ENCODE measurements around the gene PTPRD.

Gene PTPRD

DNA sequence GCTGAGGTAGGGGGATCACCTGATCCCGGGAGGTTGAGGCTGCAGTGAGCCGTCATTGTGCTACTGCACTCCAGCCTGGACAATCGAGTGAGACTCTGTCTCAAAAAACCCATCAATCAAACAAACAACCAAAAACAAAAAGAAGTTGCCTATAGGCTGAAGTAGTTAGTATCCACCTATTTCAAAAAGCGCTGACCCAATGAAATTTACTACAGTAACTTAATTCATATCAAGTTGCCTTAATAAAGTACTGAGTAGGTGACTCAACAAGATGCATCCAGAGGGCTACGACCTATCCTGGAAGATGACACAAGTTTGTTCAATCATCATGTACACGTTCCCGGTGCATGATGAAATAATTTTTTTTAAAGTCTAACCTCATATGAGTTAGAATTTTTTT lies 2164.6 kb downstream of the PTPRD start:
- Histone ChIP-seq H3K9me3 (ENCODE audit: low read depth, low read length) (no peaks in the 10 kb centered on the region), H3K27ac (no peak overlapping the region), H3K36me3 (ENCODE audit: insufficient read depth, low read length) (no peaks in the 10 kb centered on the region), H3K4me3 (no peak overlapping the region), H3K9ac (ENCODE audit: insufficient read length) (no peak overlapping the region)
- no peak for DNase-seq (ENCODE audit: low read depth, low spot score)
- TF ChIP-seq FOXP2 (optimal IDR thresholded peaks at IDR 0.05; ENCODE audit: control extremely low read depth, extremely low read length, insufficient read depth) (no peak), EZH2 (IDR thresholded peaks at IDR 0.05) (no peak), POLR2AphosphoS5 (IDR thresholded peaks at IDR 0.05; ENCODE audit: borderline replicate concordance, low read depth, low read length) (no peak)

DNA sequence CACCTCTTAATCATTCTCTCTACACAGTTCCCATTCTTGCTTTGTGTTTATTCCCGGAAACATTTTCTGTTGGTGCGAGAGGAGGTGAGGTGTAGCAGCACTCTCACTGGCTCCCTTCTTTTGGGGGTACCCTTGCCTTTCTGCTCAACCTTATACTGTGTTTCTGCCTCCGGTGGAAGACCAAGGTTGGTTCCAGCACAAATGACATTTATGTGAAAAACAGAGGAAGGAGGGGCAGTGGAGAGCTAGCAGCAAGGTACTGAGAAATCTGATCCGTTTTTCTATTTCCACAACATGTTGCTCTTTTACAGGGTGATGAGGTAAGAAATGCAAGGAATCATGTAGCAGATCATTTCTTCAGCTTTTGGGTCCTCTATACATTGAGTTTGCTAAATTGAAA lies 2165.2 kb downstream of the PTPRD start:
- TF ChIP-seq POLR2AphosphoS5 (IDR thresholded peaks at IDR 0.05; ENCODE audit: borderline replicate concordance, low read depth, low read length) (no peak), EZH2 (IDR thresholded peaks at IDR 0.05) (no peak)
- DNase-seq (ENCODE audit: low read depth, low spot score) = no peak
- Histone ChIP-seq H3K9ac (ENCODE audit: insufficient read length) (no peak overlapping the region), H3K9me3 (ENCODE audit: low read depth, low read length) (no peaks in the 10 kb centered on the region), H3K36me3 (ENCODE audit: insufficient read depth, low read length) (no peaks in the 10 kb centered on the region), H3K27ac (no peak overlapping the region), H3K4me3 (no peak overlapping the region)

DNA sequence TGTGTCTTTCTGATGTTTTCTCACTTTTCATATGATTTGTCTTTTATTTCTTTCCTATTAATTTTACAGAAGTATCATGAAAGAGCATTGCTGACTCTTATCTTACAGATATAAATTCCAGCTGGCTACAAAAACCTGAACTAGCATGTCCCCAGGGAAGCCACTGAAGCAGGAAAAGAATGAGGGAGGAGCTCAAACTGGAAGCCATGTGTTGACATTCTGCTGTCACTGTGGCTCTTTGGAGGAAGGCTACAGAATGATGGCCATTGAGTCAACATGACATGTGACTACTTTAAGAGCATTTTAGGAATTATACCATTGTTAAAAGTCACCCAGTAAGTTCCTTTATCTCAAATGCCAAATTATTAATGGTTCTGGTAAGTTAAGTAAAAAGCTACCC lies 2174.9 kb downstream of the PTPRD start:
- no peak overlapping the region for H3K9ac ChIP-seq (ENCODE audit: insufficient read length)
- no peak overlapping the region for H3K4me3 ChIP-seq
- TF ChIP-seq FOXP2 (optimal IDR thresholded peaks at IDR 0.05; ENCODE audit: control extremely low read depth, extremely low read length, insufficient read depth) (no peak), POLR2AphosphoS5 (IDR thresholded peaks at IDR 0.05; ENCODE audit: borderline replicate concordance, low read depth, low read length) (no peak), EZH2 (IDR thresholded peaks at IDR 0.05) (no peak)
- H3K9me3 ChIP-seq (ENCODE audit: low read depth, low read length) = no peaks in the 10 kb centered on the region
- no peaks in the 10 kb centered on the region for H3K36me3 ChIP-seq (ENCODE audit: insufficient read depth, low read length)
- no peak overlapping the region for H3K27ac ChIP-seq
- no peak for DNase-seq (ENCODE audit: low read depth, low spot score)

DNA sequence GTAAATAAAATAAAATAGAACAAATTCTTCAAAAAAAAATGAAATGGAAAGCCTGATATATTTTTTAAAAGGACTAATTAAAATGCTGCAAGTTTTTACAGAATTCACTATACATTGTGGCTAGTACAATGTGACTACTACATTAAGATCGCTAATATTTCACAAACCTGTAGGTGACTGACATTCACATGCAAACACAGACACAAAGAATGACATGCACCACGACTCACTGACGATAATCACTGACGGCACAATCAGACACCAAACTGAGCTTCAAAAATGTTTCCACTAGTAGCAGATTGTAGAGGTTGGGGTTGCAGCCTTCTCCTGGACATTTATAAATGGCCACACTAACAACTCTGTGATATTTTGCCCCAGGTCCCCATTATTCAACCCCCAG lies 2175.5 kb downstream of the PTPRD start:
- H3K36me3 ChIP-seq (ENCODE audit: insufficient read depth, low read length) = no peaks in the 10 kb centered on the region
- no peaks in the 10 kb centered on the region for H3K9me3 ChIP-seq (ENCODE audit: low read depth, low read length)
- TF ChIP-seq EZH2 (IDR thresholded peaks at IDR 0.05) (no peak), POLR2AphosphoS5 (IDR thresholded peaks at IDR 0.05; ENCODE audit: borderline replicate concordance, low read depth, low read length) (no peak), FOXP2 (optimal IDR thresholded peaks at IDR 0.05; ENCODE audit: control extremely low read depth, extremely low read length, insufficient read depth) (no peak)
- no peak overlapping the region for H3K27ac ChIP-seq
- no peak overlapping the region for H3K9ac ChIP-seq (ENCODE audit: insufficient read length)
- no peak overlapping the region for H3K4me3 ChIP-seq
- no peak for DNase-seq (ENCODE audit: low read depth, low spot score)

GRCh38 chr9:8436786-8437185 lies 2176.0 kb downstream of the PTPRD start:
- no peak for DNase-seq (ENCODE audit: low read depth, low spot score)
- no peak overlapping the region for H3K27ac ChIP-seq
- H3K36me3 ChIP-seq (ENCODE audit: insufficient read depth, low read length) = no peaks in the 10 kb centered on the region
- H3K9me3 ChIP-seq (ENCODE audit: low read depth, low read length) = no peaks in the 10 kb centered on the region
- no peak overlapping the region for H3K4me3 ChIP-seq
- H3K9ac ChIP-seq (ENCODE audit: insufficient read length) = no peak overlapping the region
- no peak for TF ChIP-seq POLR2AphosphoS5 (IDR thresholded peaks at IDR 0.05; ENCODE audit: borderline replicate concordance, low read depth, low read length)
- TF ChIP-seq EZH2 (IDR thresholded peaks at IDR 0.05) = no peak
- no peak for TF ChIP-seq FOXP2 (optimal IDR thresholded peaks at IDR 0.05; ENCODE audit: control extremely low read depth, extremely low read length, insufficient read depth)

DNA sequence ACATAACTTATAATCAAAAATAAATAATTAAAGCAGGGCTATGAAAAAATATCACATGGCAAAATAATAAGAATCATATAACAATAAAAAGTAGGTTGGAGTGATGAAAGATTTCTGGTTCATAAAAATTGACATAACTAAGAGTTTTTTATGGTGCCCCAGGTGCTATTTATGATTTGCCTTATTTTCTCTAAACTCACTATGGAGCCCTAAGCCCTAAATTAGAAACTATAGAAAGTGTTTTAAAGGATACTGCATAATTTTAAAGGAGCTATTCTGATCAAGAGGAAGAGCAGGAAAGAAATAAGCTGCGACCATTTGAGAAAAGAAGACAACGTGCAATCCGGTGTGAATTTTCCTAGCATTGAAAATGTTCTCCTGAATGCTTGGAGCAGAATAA lies 2178.2 kb downstream of the PTPRD start:
- Histone ChIP-seq H3K9me3 (ENCODE audit: low read depth, low read length) (no peaks in the 10 kb centered on the region), H3K36me3 (ENCODE audit: insufficient read depth, low read length) (no peaks in the 10 kb centered on the region), H3K9ac (ENCODE audit: insufficient read length) (no peak overlapping the region), H3K27ac (no peak overlapping the region), H3K4me3 (no peak overlapping the region)
- TF ChIP-seq POLR2AphosphoS5 (IDR thresholded peaks at IDR 0.05; ENCODE audit: borderline replicate concordance, low read depth, low read length) (no peak), EZH2 (IDR thresholded peaks at IDR 0.05) (no peak), FOXP2 (optimal IDR thresholded peaks at IDR 0.05; ENCODE audit: control extremely low read depth, extremely low read length, insufficient read depth) (no peak)
- no peak for DNase-seq (ENCODE audit: low read depth, low spot score)

GRCh38 chr9:8432224-8432623 lies 2180.6 kb downstream of the PTPRD start:
- no peak overlapping the region for H3K9ac ChIP-seq (ENCODE audit: insufficient read length)
- no peak for TF ChIP-seq POLR2AphosphoS5 (IDR thresholded peaks at IDR 0.05; ENCODE audit: borderline replicate concordance, low read depth, low read length)
- TF ChIP-seq EZH2 (IDR thresholded peaks at IDR 0.05) = no peak
- TF ChIP-seq FOXP2 (optimal IDR thresholded peaks at IDR 0.05; ENCODE audit: control extremely low read depth, extremely low read length, insufficient read depth) = no peak
- no peak for DNase-seq (ENCODE audit: low read depth, low spot score)

GRCh38 chr9:8431505-8431904 lies 2181.3 kb downstream of the PTPRD start:
- Histone ChIP-seq H3K36me3 (ENCODE audit: insufficient read depth, low read length) (no peaks in the 10 kb centered on the region), H3K27ac (no peak overlapping the region), H3K4me3 (no peak overlapping the region), H3K9me3 (ENCODE audit: low read depth, low read length) (no peaks in the 10 kb centered on the region), H3K9ac (ENCODE audit: insufficient read length) (no peak overlapping the region)
- TF ChIP-seq EZH2 (IDR thresholded peaks at IDR 0.05) (no peak), FOXP2 (optimal IDR thresholded peaks at IDR 0.05; ENCODE audit: control extremely low read depth, extremely low read length, insufficient read depth) (no peak), POLR2AphosphoS5 (IDR thresholded peaks at IDR 0.05; ENCODE audit: borderline replicate concordance, low read depth, low read length) (no peak)
- no peak for DNase-seq (ENCODE audit: low read depth, low spot score)

More at GRCh38 chr9:8432224-8432623, 2180.6 kb downstream of the PTPRD start:
- Histone ChIP-seq H3K27ac (no peak overlapping the region), H3K9me3 (ENCODE audit: low read depth, low read length) (no peaks in the 10 kb centered on the region), H3K36me3 (ENCODE audit: insufficient read depth, low read length) (no peaks in the 10 kb centered on the region), H3K4me3 (no peak overlapping the region)

GRCh38 chr9:8430945-8431344 lies 2181.9 kb downstream of the PTPRD start:
- H3K36me3 ChIP-seq (ENCODE audit: insufficient read depth, low read length) = no peaks in the 10 kb centered on the region
- TF ChIP-seq POLR2AphosphoS5 (IDR thresholded peaks at IDR 0.05; ENCODE audit: borderline replicate concordance, low read depth, low read length) = no peak
- TF ChIP-seq FOXP2 (optimal IDR thresholded peaks at IDR 0.05; ENCODE audit: control extremely low read depth, extremely low read length, insufficient read depth) = no peak
- no peak for TF ChIP-seq EZH2 (IDR thresholded peaks at IDR 0.05)
- no peak for DNase-seq (ENCODE audit: low read depth, low spot score)
- H3K4me3 ChIP-seq = no peak overlapping the region
- H3K27ac ChIP-seq = no peak overlapping the region
- no peak overlapping the region for H3K9ac ChIP-seq (ENCODE audit: insufficient read length)
- no peaks in the 10 kb centered on the region for H3K9me3 ChIP-seq (ENCODE audit: low read depth, low read length)
